Activated CD8-positive, alpha-beta T cell treated with anti-CD3 and anti-CD28 coated beads for 36 hours (primary cell): ENCODE data around the gene UBE2Q2. TPM values are rescaled to one million over a fixed set of nuclear protein-coding genes. Genes with fewer than 3 reads are reported as not detected.

Experiments used
- ATAC-seq: fragments of 200-7000 bp; cut with Tn5 transposase; one replicate; pipeline ENCODE4 v1.10.0; 2021; ENCODE audit warnings: mild to moderate bottlenecking, moderate library complexity
- CTCF ChIA-PET: fragments of 350-600 bp; sonication (Branson Sonifier 250); formaldehyde crosslinking; loops from one replicate; lab custom pipeline; 2021; ENCODE audit warnings: antibody characterized with exemption; lab: Charles Lee
- POLR2A ChIA-PET: fragments of 350-600 bp; sonication (Branson Sonifier 250); formaldehyde crosslinking; loops from one replicate; lab custom pipeline; 2021; ENCODE audit warnings: antibody characterized with exemption; lab: Charles Lee
- DNase-seq: peaks from one replicate; pipeline ENCODE4 v3.0.0-alpha.2; 2020
- H3K27ac Mint-ChIP-seq: one replicate; pipeline ENCODE4 v1.8.0; 2021; ENCODE audit warnings: mild to moderate bottlenecking, mixed read lengths
- H3K27me3 Mint-ChIP-seq: one replicate; pipeline ENCODE4 v1.8.0; 2021; ENCODE audit warnings: mixed read lengths
- H3K36me3 Mint-ChIP-seq: one replicate; pipeline ENCODE4 v1.8.0; 2021; ENCODE audit warnings: low read depth, mixed read lengths
- H3K4me1 Mint-ChIP-seq: one replicate; pipeline ENCODE4 v1.8.0; 2021; ENCODE audit warnings: low read depth, mixed read lengths
- H3K4me3 Mint-ChIP-seq: one replicate; pipeline ENCODE4 v1.8.0; 2021; ENCODE audit warnings: mild to moderate bottlenecking, moderate library complexity, mixed read lengths
- H3K9me3 Mint-ChIP-seq: one replicate; pipeline ENCODE4 v1.8.0; 2021; ENCODE audit warnings: mixed read lengths
- CTCF ChIP-seq: fragments of 200-600 bp; IDR thresholded peaks from one replicate; pipeline ENCODE4 v1.8.0; 2022; ENCODE audit warnings: antibody characterized with exemption, mild to moderate bottlenecking
- intact Hi-C: fragments of 100-400 bp; cut with micrococcal nuclease; formaldehyde crosslinking; loops from one replicate; pipeline ENCODE4 v1.10.0; 2022
- total RNA-seq, 2 experiments: library from RNA; stranded (reverse); gene quantifications; one replicate each; pipeline ENCODE4 v1.2.3, GENCODE V29; 2021

The UBE2Q2 gene
- total RNA-seq, 2 experiments from 2014 or later: 19.4 to 20.0 TPM

GRCh38 chr15:75920079-75920478, 76.8 kb downstream of the UBE2Q2 start:
- Mint-ChIP-seq H3K27me3 (no peaks in the 10 kb centered on the region), H3K4me3 (no peak overlapping the region), H3K9me3 (no peaks in the 10 kb centered on the region), H3K27ac (no peak overlapping the region), H3K4me1 (peaks cover 15% of the 10 kb centered on the region), H3K36me3 (peaks cover 33% of the 10 kb centered on the region)
- CTCF ChIA-PET: interaction anchor here (0.6 to 3.7 kb wide), 5 partner anchors 16 to 219 kb away, joined by 3 to 16 read pairs (median 4); no protein-coding TSS in a partner anchor
- TF ChIP-seq CTCF: no peak
- ATAC-seq (no peak), DNase-seq (no peak)
- POLR2A ChIA-PET: no interaction called here
- intact Hi-C loops: no loop called here

GRCh38 chr15:75921732-75922703, 78.8 kb downstream of the UBE2Q2 start:
- ChIA-PET CTCF (interaction anchor here (0.6 to 3.7 kb wide), 11 partner anchors 10 to 228 kb away, joined by 3 to 16 read pairs (median 4); no protein-coding TSS in a partner anchor), POLR2A (no interaction called here)
- no peaks in the 10 kb centered on the region for H3K9me3 Mint-ChIP-seq
- TF ChIP-seq CTCF: no peak
- H3K27ac Mint-ChIP-seq: no peak overlapping the region
- ATAC-seq (no peak), DNase-seq (peak; percentile 19)
- H3K27me3 Mint-ChIP-seq: no peaks in the 10 kb centered on the region
- H3K4me1 Mint-ChIP-seq: peaks cover 27% of the 10 kb centered on the region
- H3K36me3 Mint-ChIP-seq: peaks cover 40% of the 10 kb centered on the region
- intact Hi-C loops: no loop called here
- H3K4me3 Mint-ChIP-seq: no peak overlapping the region

- DNase-seq: peak; percentile 57
- ATAC-seq: peak; percentile 80
- H3K27me3 Mint-ChIP-seq: no peaks in the 10 kb centered on the region
- H3K27ac Mint-ChIP-seq: no peak overlapping the region
- H3K4me1 Mint-ChIP-seq: peaks cover 41% of the 10 kb centered on the region
- ChIA-PET CTCF (interaction anchor here (1.0 kb wide), 1 partner anchor 10 kb away, joined by 3 read pairs; no protein-coding TSS in a partner anchor), POLR2A (interaction anchor here (1.4 kb wide), 1 partner anchor 19 kb away, joined by 3 read pairs; no protein-coding TSS in a partner anchor)
- TF ChIP-seq CTCF: no peak
- H3K36me3 Mint-ChIP-seq: peaks cover 33% of the 10 kb centered on the region
- H3K9me3 Mint-ChIP-seq: no peaks in the 10 kb centered on the region
- intact Hi-C loops: no loop called here
- H3K4me3 Mint-ChIP-seq: no peak overlapping the region
Observed at GRCh38 chr15:75923756-75924155, 80.5 kb downstream of the UBE2Q2 start.

GRCh38 chr15:75924576-75924975, 81.3 kb downstream of the UBE2Q2 start:
- Mint-ChIP-seq H3K4me1 (peaks cover 41% of the 10 kb centered on the region), H3K27me3 (no peaks in the 10 kb centered on the region), H3K4me3 (no peak overlapping the region), H3K27ac (no peak overlapping the region), H3K36me3 (peaks cover 31% of the 10 kb centered on the region), H3K9me3 (no peaks in the 10 kb centered on the region)
- no peak for TF ChIP-seq CTCF
- no peak for DNase-seq
- POLR2A ChIA-PET: no interaction called here
- CTCF ChIA-PET: no interaction called here
- no peak for ATAC-seq
- intact Hi-C loops: no loop called here

GRCh38 chr15:75925440-75925839, 82.2 kb downstream of the UBE2Q2 start:
- TF ChIP-seq CTCF: no peak
- no peaks in the 10 kb centered on the region for H3K27me3 Mint-ChIP-seq
- DNase-seq (no peak), ATAC-seq (no peak)
- H3K36me3 Mint-ChIP-seq: peaks cover 33% of the 10 kb centered on the region
- no peaks in the 10 kb centered on the region for H3K9me3 Mint-ChIP-seq
- no peak overlapping the region for H3K4me3 Mint-ChIP-seq
- no peak overlapping the region for H3K27ac Mint-ChIP-seq
- H3K4me1 Mint-ChIP-seq: peaks cover 48% of the 10 kb centered on the region
- intact Hi-C loops: no loop called here
- ChIA-PET CTCF (no interaction called here), POLR2A (no interaction called here)
